ENCODE results near the gene RPS6KA5. TPM values are rescaled to one million over a fixed set of nuclear protein-coding genes. Genes with fewer than 3 reads are reported as not detected.

The RPS6KA5 gene
- total and polyA plus RNA-seq, 3 experiments from 2014 or later: 17.7 to 21.3 (median 19.9) TPM

GRCh38 chr14:90894241-90894640, 166.2 kb downstream of the RPS6KA5 start:
- Mint-ChIP-seq H3K36me3 (peaks cover 5 to 76% (median 22%) of the 10 kb centered on the region in 3 donors), H3K9me3 (no peaks in the 10 kb centered on the region), H3K4me1 (no peaks in the 10 kb centered on the region), H3K27me3 (no peaks in the 10 kb centered on the region), H3K4me3 (no peak overlapping the region), H3K27ac (no peak overlapping the region)
- H3K27me3 ChIP-seq (ENCODE audit: insufficient read depth, low read length, poor library complexity, severe bottlenecking): no peaks in the 10 kb centered on the region
- DNase-seq: no peak
- H3K36me3 ChIP-seq (ENCODE audit: insufficient read depth, low read length): peaks cover 24% of the 10 kb centered on the region
- POLR2A ChIA-PET: no interaction called here
- H3K4me1 ChIP-seq (ENCODE audit: insufficient read depth, low read length): no peaks in the 10 kb centered on the region
- no peak overlapping the region for H3K27ac ChIP-seq (ENCODE audit: low read depth, low read length)
- H3K9me3 ChIP-seq (ENCODE audit: low read length): no peaks in the 10 kb centered on the region
- H3K4me3 ChIP-seq (ENCODE audit: low read length): no peak overlapping the region
- CTCF ChIA-PET: interaction anchor here (2.3 kb wide), 1 partner anchor 9 kb away, joined by 8 read pairs; no protein-coding TSS in a partner anchor

DNA sequence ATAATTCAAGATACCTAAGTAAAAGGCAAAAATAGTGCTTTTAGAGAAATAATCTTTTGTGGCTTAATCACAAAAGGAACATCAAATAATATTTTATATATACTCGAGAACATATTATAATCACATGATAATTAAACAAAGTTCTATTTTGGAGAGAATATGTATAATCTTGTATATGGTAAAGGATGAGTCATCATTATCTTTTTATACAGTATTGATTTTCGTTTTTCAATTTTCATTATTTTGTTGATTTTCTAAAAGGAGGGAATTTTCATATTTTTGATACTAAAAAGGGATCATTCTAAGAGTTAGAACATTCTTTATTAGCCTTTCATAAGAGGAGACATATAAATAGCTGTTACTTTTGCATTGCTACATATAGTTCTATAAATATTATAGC, 166.9 kb downstream of the RPS6KA5 start:
- peaks cover 18% of the 10 kb centered on the region for H3K36me3 ChIP-seq (ENCODE audit: insufficient read depth, low read length)
- no peak overlapping the region for H3K4me3 Mint-ChIP-seq
- no peaks in the 10 kb centered on the region for H3K4me1 ChIP-seq (ENCODE audit: insufficient read depth, low read length)
- H3K9me3 ChIP-seq (ENCODE audit: low read length): no peaks in the 10 kb centered on the region
- peaks cover 0 to 73% (median 19%) of the 10 kb centered on the region in 3 donors for H3K36me3 Mint-ChIP-seq
- no peaks in the 10 kb centered on the region for H3K27me3 Mint-ChIP-seq
- no peak overlapping the region for H3K4me3 ChIP-seq (ENCODE audit: low read length)
- H3K27ac Mint-ChIP-seq: no peak overlapping the region
- no peaks in the 10 kb centered on the region for H3K4me1 Mint-ChIP-seq
- no peak for DNase-seq
- H3K27me3 ChIP-seq (ENCODE audit: insufficient read depth, low read length, poor library complexity, severe bottlenecking): no peaks in the 10 kb centered on the region
- POLR2A ChIA-PET: no interaction called here
- H3K9me3 Mint-ChIP-seq: no peaks in the 10 kb centered on the region
- H3K27ac ChIP-seq (ENCODE audit: low read depth, low read length): no peak overlapping the region
- CTCF ChIA-PET: interaction anchor here (2.3 kb wide), 1 partner anchor 9 kb away, joined by 8 read pairs; no protein-coding TSS in a partner anchor

- no peaks in the 10 kb centered on the region for H3K9me3 Mint-ChIP-seq
- Histone ChIP-seq H3K36me3 (ENCODE audit: insufficient read depth, low read length) (peaks cover 13% of the 10 kb centered on the region), H3K4me3 (ENCODE audit: low read length) (no peak overlapping the region), H3K27me3 (ENCODE audit: insufficient read depth, low read length, poor library complexity, severe bottlenecking) (no peaks in the 10 kb centered on the region), H3K9me3 (ENCODE audit: low read length) (no peaks in the 10 kb centered on the region), H3K27ac (ENCODE audit: low read depth, low read length) (no peak overlapping the region), H3K4me1 (ENCODE audit: insufficient read depth, low read length) (no peaks in the 10 kb centered on the region)
- peak overlapping the region in 2 of 8 donors; percentile 42 to 50 for H3K27ac Mint-ChIP-seq
- no peak overlapping the region for H3K4me3 Mint-ChIP-seq
- POLR2A ChIA-PET: no interaction called here
- H3K36me3 Mint-ChIP-seq: peaks cover 0 to 71% (median 16%) of the 10 kb centered on the region in 3 donors
- no peaks in the 10 kb centered on the region for H3K4me1 Mint-ChIP-seq
- CTCF ChIA-PET: interaction anchor here (2.3 kb wide), 1 partner anchor 10 kb away, joined by 8 read pairs; no protein-coding TSS in a partner anchor
- DNase-seq: no peak
- H3K27me3 Mint-ChIP-seq: no peaks in the 10 kb centered on the region
Measured at GRCh38 chr14:90892970-90893369, 167.5 kb downstream of the RPS6KA5 start.

GRCh38 chr14:90891326-90891725, 169.1 kb downstream of the RPS6KA5 start:
- DNase-seq: no peak
- Histone ChIP-seq H3K4me1 (ENCODE audit: insufficient read depth, low read length) (no peaks in the 10 kb centered on the region), H3K4me3 (ENCODE audit: low read length) (no peak overlapping the region), H3K27me3 (ENCODE audit: insufficient read depth, low read length, poor library complexity, severe bottlenecking) (no peaks in the 10 kb centered on the region), H3K9me3 (ENCODE audit: low read length) (no peaks in the 10 kb centered on the region), H3K36me3 (ENCODE audit: insufficient read depth, low read length) (peaks cover 5% of the 10 kb centered on the region), H3K27ac (ENCODE audit: low read depth, low read length) (no peak overlapping the region)
- peaks cover 0 to 60% (median 16%) of the 10 kb centered on the region in 3 donors for H3K36me3 Mint-ChIP-seq
- no peaks in the 10 kb centered on the region for H3K9me3 Mint-ChIP-seq
- POLR2A ChIA-PET: no interaction called here
- no peaks in the 10 kb centered on the region for H3K27me3 Mint-ChIP-seq
- CTCF ChIA-PET: interaction anchor here (1.6 kb wide), 1 partner anchor 12 kb away, joined by 10 read pairs; no protein-coding TSS in a partner anchor
- no peak overlapping the region for H3K4me3 Mint-ChIP-seq
- H3K4me1 Mint-ChIP-seq: no peaks in the 10 kb centered on the region
- peak overlapping the region in 1 of 8 donors; percentile 1 for H3K27ac Mint-ChIP-seq

DNA sequence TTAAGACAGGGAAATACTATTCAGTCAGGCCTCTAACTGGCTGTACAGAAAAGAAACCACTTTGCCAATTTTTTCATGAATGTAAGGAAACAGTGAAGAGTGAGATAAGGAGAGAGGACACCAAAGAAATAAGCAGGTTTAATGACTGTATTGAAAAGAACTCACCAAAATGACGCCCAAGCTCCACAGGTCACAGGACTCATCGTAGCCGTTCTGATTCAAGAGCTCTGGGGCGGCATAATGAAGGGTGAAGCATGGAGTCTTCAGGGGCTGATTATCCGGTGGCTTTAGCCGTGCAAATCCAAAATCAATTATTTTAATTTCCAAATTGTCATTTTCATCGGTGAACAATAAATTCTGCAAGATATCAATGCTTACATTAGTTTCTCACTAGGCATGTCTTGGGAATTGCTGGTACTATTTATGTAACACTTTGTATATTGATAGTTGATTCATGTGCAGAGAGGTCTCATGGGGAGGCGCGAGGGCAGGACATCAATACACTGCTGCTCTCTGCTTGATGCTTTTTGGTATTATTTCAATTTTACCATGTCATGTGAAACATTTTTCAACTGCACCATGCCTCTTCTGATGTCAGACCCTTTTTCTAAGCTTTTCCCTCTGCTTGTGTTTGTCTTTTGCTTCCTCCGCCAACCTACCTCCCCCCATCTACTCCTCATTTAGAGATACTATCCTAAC, 170.0 kb downstream of the RPS6KA5 start:
- Histone ChIP-seq H3K27ac (ENCODE audit: low read depth, low read length) (no peak overlapping the region), H3K4me3 (ENCODE audit: low read length) (no peak overlapping the region), H3K9me3 (ENCODE audit: low read length) (no peaks in the 10 kb centered on the region), H3K4me1 (ENCODE audit: insufficient read depth, low read length) (no peaks in the 10 kb centered on the region), H3K36me3 (ENCODE audit: insufficient read depth, low read length) (no peaks in the 10 kb centered on the region), H3K27me3 (ENCODE audit: insufficient read depth, low read length, poor library complexity, severe bottlenecking) (no peaks in the 10 kb centered on the region)
- ChIA-PET CTCF (interaction anchor here (0.9 to 1.6 kb wide), 2 partner anchors 12 kb away, joined by 3 to 10 read pairs; no protein-coding TSS in a partner anchor), POLR2A (no interaction called here)
- DNase-seq: no peak
- Mint-ChIP-seq H3K4me1 (no peaks in the 10 kb centered on the region), H3K27ac (peak overlapping the region in 2 of 8 donors; percentile 1 to 30), H3K4me3 (no peak overlapping the region), H3K9me3 (no peaks in the 10 kb centered on the region), H3K27me3 (no peaks in the 10 kb centered on the region), H3K36me3 (peaks cover 0 to 56% (median 13%) of the 10 kb centered on the region in 3 donors)

DNA sequence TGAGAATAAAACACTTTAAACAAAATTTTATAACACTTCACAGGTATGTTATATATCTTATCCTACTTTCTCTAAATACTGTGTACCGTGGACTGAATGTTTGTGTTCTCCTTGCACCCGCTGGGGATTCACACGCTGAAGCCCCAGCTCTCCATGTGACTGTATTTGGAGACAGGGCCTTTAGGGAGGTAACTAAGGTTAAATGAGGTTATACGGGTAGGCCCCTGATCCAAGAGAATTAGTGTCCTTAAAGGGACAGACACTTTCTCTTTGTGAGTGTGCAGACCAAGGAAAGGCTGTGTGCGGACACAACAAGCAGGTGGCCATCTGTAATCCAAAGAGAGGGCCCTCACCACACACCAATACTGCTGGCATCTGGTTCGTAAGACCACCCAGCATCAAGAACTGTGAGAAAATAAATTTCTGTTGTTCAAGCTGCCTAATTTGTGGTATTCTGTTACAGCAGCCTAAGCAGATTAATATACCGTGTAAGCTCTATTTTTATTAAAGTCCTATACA, 174.1 kb downstream of the RPS6KA5 start:
- Histone ChIP-seq H3K27ac (ENCODE audit: low read depth, low read length) (no peak overlapping the region), H3K4me1 (ENCODE audit: insufficient read depth, low read length) (no peaks in the 10 kb centered on the region), H3K36me3 (ENCODE audit: insufficient read depth, low read length) (peaks cover 5% of the 10 kb centered on the region), H3K27me3 (ENCODE audit: insufficient read depth, low read length, poor library complexity, severe bottlenecking) (no peaks in the 10 kb centered on the region), H3K9me3 (ENCODE audit: low read length) (no peaks in the 10 kb centered on the region), H3K4me3 (ENCODE audit: low read length) (no peak overlapping the region)
- Mint-ChIP-seq H3K4me1 (no peaks in the 10 kb centered on the region), H3K27ac (no peak overlapping the region), H3K27me3 (no peaks in the 10 kb centered on the region), H3K4me3 (no peak overlapping the region), H3K9me3 (peaks cover 4 to 8% (median 5%) of the 10 kb centered on the region in 5 donors), H3K36me3 (peaks cover 14 to 51% (median 19%) of the 10 kb centered on the region in 3 donors)
- no peak for DNase-seq
- ChIA-PET POLR2A (no interaction called here), CTCF (interaction anchor here (0.7 to 1.8 kb wide), 2 partner anchors 16 to 287 kb away, joined by 3 to 4 read pairs; no protein-coding TSS in a partner anchor)

DNA sequence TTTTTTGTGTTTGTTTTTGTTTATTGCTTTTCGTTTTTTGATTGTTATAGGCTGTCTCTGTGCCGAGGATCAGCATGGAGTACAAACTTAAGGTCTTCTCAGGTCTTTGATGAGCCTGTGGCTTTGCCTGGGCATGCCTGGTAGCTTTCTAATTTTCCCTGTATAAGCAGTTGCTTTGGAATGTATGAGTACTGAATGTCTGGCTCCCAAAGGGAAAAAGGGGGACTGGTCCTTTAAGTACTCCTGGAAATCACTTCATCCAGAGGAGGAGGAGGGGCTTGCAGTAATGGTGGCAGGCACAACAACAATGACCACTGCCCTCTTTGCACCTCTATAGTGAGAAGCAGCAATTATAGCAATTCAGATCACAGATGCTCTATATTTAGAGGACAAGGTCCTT, 176.7 kb downstream of the RPS6KA5 start:
- Mint-ChIP-seq H3K9me3 (peaks cover 4 to 8% (median 5%) of the 10 kb centered on the region in 5 donors), H3K27me3 (no peaks in the 10 kb centered on the region), H3K27ac (no peak overlapping the region), H3K4me1 (no peaks in the 10 kb centered on the region), H3K4me3 (no peak overlapping the region), H3K36me3 (peaks cover 18 to 49% (median 29%) of the 10 kb centered on the region in 3 donors)
- POLR2A ChIA-PET: no interaction called here
- Histone ChIP-seq H3K9me3 (ENCODE audit: low read length) (no peaks in the 10 kb centered on the region), H3K27ac (ENCODE audit: low read depth, low read length) (no peak overlapping the region), H3K4me3 (ENCODE audit: low read length) (no peak overlapping the region), H3K4me1 (ENCODE audit: insufficient read depth, low read length) (no peaks in the 10 kb centered on the region), H3K36me3 (ENCODE audit: insufficient read depth, low read length) (peaks cover 5% of the 10 kb centered on the region), H3K27me3 (ENCODE audit: insufficient read depth, low read length, poor library complexity, severe bottlenecking) (no peaks in the 10 kb centered on the region)
- CTCF ChIA-PET: interaction anchor here (0.5 kb wide), 1 partner anchor 259 kb away, joined by 3 read pairs; no protein-coding TSS in a partner anchor
- no peak for DNase-seq

DNA sequence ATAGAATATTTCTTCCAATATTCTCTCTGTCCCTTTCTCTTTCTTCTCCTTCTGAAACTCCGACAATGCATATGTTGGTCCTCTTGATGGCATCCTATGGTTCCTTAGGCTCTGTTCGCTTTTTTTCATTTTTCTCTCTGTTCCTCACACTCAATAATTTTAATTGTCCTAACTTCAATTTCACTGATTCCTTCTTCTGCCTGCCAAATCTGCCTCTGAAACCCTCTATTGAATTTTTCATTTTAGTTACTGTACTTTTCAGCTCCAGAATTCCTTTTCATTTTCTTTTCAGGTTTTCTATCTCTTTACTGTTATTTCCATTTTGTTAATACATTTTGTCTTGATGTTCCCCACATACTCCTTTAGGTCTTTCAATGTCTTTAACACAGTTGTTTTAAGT, 177.2 kb downstream of the RPS6KA5 start:
- H3K4me1 ChIP-seq (ENCODE audit: insufficient read depth, low read length): no peaks in the 10 kb centered on the region
- Mint-ChIP-seq H3K9me3 (peaks cover 4 to 8% (median 5%) of the 10 kb centered on the region in 5 donors), H3K36me3 (peaks cover 15 to 46% (median 29%) of the 10 kb centered on the region in 3 donors), H3K27ac (no peak overlapping the region), H3K4me1 (no peaks in the 10 kb centered on the region), H3K27me3 (no peaks in the 10 kb centered on the region), H3K4me3 (no peak overlapping the region)
- DNase-seq: no peak
- no peaks in the 10 kb centered on the region for H3K27me3 ChIP-seq (ENCODE audit: insufficient read depth, low read length, poor library complexity, severe bottlenecking)
- ChIA-PET CTCF (no interaction called here), POLR2A (no interaction called here)
- no peaks in the 10 kb centered on the region for H3K9me3 ChIP-seq (ENCODE audit: low read length)
- peaks cover 5% of the 10 kb centered on the region for H3K36me3 ChIP-seq (ENCODE audit: insufficient read depth, low read length)
- H3K27ac ChIP-seq (ENCODE audit: low read depth, low read length): no peak overlapping the region
- H3K4me3 ChIP-seq (ENCODE audit: low read length): no peak overlapping the region
